NCI-H187 treated with DMSO at 0.1 percent for 48 hours (cell line): ENCODE measurements around the gene CENPVL2.
"Not testable (repeated sequence)": the region's sequence is repeated elsewhere in the genome, so short reads cannot be mapped to it uniquely, and the experiment has no call there.

Experiments used
- DNase-seq: peaks from one replicate; lab custom pipeline; 2025; lab: John Stamatoyannopoulos, UW

Gene CENPVL2

DNA sequence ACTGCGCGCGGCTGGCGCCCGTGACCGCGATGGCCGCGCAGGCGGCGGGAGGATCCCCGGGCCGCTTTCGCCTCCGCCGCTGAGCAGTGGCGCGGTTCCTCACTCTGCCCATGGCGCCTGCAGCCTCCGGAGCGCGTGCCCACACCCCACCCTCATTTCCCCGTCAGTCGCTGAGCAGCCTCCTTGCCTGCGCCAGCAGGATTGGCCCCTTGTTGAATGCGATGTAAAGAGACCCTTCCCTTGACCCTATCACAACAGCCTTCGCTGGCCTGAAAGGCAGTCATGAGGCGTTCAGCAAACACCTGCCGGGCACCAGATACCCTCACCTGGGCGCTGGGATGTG, at the start of gene CENPVL2:
TSS of gene CENPVL2 (minus strand) at position 112 of the 343 bp plus-strand sequence. CDS start at position 112, 0 bp downstream.
- not testable (repeated sequence) for DNase-seq

DNA sequence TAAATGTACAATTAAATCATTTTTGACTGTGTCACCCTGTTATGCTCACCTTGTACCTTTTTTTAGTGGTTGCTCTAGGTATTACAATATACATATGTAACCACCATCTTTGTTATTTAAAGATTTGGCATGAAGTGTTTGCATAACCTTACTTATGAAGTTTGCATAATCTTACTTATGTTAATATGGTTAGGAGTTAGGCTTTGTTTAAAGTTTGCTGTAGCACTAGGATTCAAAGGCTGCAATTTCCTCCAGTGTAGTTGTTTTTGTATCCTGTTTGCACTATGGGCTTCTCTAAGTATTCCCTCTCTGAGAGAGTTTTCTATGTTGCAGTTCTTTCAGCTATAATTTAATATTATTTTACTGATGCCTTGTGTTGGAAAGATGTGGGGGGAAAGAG, 45.6 kb upstream of the CENPVL2 start:
- no peak for DNase-seq

DNA sequence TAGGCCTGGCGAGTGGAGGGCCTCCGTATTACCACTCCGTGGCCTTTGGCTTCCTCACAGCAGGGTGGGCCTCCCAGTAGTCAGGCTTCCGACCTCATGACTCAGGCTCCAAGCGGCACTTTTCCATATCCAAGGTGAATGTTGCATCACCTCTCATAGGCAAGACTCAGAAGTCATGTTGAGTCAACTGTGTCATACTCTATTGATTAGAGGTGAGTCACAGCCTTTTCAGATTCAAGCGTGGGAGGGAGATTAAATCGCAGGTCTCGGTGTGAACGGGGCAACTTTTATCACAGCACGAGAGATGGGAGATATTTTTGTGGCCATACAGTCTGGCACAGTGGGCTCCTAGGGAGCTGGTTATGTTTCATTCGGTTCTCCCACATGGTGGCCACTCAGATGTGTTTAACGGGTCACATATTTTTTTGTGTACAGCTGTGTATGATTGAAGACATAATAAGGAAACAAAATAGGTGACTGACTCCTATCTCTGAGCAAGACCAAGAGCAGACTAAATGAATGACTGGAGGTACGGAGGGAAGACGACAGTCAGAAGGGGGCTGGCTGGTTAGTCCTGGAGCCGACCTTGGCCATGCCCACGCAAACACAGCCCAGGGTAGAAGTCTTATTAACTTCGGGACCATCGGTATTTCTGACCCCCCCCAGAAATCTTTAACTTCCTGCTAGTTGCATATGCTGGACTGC, 30.5 kb upstream of the CENPVL2 start:
- not testable (repeated sequence) for DNase-seq

DNA sequence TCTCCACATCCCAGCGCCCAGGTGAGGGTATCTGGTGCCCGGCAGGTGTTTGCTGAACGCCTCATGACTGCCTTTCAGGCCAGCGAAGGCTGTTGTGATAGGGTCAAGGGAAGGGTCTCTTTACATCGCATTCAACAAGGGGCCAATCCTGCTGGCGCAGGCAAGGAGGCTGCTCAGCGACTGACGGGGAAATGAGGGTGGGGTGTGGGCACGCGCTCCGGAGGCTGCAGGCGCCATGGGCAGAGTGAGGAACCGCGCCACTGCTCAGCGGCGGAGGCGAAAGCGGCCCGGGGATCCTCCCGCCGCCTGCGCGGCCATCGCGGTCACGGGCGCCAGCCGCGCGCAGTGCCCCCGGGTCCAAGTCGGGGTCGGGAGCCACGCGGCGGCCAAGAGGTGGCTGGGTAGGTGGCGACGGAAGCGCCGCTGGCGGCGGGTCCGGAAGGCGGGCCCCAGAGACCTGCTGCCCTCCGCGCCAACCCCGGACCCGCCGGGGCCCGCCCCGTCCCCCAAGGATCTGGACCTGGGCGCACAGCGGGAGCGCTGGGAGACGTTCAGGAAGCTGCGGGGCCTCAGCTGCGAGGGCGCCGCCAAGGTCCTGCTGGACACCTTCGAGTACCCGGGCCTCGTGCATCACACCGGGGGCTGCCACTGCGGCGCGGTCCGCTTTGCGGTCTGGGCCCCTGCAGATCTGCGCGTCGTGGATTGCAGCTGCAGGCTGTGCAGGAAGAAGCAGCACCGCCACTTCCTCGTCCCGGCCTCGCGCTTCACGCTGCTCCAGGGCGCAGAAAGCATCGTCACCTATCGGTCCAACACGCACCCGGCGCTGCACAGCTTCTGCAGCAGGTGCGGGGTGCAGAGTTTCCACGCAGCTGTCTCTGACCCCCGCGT, 27.9 kb upstream of the CENPVL2 start, which contains the start of gene CENPVL1:
TSS of gene CENPVL1 (plus strand) at position 236 of the 888 bp plus-strand sequence. CDS start at position 236, 0 bp downstream.
- not testable (repeated sequence) for DNase-seq

DNA sequence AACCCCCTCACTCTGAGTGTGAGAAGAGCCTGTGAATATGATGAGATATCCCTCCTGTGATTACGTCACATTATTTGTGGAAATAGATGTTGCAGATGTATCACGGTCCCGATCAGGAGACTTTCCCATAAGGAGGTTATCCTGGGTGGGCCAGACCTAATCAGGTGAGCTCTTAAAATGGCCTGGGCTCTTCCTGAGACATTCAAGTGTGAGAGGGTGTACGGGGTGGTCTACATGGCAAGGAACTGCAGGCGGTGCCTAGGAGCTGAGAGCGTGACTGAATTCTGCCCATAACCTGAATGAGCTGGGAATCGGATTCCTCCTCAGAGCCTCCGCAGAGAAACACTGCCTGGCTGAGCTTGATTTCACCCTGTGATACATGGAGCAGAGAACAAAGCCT, 14.8 kb upstream of the CENPVL2 start:
- no peak for DNase-seq

DNA sequence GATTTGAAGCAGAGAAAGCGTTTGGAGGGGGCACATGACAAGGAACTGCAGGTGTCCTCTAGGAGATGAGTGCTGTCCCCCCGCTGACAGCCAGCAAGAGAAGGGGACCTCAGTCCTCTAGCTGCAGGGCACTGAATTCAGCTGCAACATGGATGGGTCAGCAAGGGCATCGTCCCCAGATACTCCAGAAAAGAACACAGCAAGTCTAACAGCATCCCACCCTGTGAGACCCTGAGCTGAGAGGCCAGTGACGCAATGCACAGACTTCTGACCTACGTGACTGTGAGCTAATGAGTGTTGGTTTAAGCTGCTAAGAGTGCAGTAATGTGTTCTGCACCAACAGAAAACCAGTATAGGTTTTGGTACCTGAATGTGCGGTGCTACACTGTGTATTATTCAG, 11.6 kb upstream of the CENPVL2 start:
- DNase-seq: no peak

DNA sequence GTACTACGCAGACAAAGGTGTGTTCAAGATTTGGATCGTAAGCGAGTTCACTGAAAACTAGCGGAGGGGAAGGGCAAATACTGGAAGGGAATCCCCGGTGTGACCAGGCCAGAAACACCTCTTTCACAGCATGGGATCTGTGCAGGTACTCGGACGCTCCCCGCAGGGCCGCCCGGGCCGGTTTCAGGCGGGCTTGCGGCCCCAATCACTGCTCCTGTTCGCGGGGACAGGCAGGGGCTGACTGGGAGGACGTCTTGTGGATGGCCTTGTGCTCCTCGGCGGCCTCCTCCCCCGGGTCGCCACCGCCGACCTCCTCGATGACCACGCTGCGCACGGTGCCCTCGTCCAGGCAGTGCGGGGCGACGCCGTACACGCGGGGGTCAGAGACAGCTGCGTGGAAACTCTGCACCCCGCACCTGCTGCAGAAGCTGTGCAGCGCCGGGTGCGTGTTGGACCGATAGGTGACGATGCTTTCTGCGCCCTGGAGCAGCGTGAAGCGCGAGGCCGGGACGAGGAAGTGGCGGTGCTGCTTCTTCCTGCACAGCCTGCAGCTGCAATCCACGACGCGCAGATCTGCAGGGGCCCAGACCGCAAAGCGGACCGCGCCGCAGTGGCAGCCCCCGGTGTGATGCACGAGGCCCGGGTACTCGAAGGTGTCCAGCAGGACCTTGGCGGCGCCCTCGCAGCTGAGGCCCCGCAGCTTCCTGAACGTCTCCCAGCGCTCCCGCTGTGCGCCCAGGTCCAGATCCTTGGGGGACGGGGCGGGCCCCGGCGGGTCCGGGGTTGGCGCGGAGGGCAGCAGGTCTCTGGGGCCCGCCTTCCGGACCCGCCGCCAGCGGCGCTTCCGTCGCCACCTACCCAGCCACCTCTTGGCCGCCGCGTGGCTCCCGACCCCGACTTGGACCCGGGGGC, 567 bp downstream of the CENPVL2 start:
- DNase-seq: not testable (repeated sequence)

DNA sequence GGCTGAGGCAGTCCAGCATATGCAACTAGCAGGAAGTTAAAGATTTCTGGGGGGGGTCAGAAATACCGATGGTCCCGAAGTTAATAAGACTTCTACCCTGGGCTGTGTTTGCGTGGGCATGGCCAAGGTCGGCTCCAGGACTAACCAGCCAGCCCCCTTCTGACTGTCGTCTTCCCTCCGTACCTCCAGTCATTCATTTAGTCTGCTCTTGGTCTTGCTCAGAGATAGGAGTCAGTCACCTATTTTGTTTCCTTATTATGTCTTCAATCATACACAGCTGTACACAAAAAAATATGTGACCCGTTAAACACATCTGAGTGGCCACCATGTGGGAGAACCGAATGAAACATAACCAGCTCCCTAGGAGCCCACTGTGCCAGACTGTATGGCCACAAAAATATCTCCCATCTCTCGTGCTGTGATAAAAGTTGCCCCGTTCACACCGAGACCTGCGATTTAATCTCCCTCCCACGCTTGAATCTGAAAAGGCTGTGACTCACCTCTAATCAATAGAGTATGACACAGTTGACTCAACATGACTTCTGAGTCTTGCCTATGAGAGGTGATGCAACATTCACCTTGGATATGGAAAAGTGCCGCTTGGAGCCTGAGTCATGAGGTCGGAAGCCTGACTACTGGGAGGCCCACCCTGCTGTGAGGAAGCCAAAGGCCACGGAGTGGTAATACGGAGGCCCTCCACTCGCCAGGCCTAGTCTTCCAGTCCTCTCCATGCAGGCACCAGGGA, 2.8 kb downstream of the CENPVL2 start:
- DNase-seq: not testable (repeated sequence)

DNA sequence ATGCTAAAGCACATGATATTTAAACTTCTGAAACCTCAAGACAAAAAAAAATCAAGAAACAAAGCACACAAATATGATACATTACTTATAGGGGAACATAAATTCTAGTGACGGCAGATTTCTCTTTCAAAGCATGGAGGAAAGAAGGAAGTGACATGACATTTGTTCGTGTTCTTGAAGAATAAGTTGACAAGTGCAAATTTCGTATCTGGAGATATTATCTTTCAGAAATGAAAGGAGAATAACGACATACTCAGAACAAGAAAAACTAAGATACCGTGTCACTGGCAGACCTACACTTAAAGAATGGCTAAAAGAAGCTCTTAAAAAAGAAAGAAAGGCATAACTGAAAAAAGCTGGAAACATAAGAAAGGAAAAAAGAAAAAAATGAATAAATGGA, 16.6 kb downstream of the CENPVL2 start:
- DNase-seq: no peak

DNA sequence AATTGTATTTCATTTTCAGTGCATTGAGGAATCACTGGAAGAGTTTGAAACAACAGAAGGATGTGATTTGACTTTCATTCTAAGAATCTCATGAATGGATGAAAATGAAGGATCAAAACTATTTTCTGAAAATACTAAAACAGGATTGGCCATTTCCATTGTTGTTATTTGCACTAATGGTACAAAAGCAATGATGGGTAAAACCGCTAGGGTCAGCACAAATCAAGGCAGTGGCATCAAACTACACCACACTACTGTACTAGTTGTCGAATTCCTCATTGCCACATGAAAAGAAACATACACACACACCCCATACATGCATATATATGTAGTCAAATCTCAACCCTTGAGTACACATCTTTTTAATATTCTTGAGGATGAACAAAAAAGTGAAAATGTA, 39.3 kb downstream of the CENPVL2 start:
- DNase-seq: no peak

DNA sequence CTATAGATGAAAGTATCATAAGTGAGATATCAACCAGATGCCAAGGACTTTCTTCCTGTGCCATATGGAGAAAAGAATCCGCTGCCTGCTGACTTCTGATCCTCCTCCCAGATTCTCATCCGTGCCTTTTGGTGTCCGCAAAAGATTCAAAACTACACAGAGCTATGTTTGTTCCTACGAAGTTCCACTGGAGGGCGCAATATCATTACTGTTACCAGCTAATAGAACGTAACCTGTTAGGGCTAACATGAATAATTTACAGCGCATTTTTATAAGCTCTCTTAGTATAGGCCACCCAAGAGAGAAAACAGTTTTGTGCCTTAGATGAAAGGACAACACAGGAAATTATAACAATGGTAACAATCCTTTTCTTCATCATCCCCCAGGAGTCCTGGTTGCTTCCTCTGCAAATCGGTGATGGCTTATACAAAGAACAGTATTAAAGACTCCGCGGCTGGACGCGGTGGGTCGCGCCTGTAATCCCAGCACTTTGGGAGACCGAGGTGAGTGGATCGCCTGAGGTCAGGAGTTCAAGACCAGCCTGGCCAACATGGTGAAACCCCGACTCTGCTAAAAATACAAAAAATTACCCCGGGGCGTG, 41.1 kb downstream of the CENPVL2 start:
- no peak for DNase-seq

DNA sequence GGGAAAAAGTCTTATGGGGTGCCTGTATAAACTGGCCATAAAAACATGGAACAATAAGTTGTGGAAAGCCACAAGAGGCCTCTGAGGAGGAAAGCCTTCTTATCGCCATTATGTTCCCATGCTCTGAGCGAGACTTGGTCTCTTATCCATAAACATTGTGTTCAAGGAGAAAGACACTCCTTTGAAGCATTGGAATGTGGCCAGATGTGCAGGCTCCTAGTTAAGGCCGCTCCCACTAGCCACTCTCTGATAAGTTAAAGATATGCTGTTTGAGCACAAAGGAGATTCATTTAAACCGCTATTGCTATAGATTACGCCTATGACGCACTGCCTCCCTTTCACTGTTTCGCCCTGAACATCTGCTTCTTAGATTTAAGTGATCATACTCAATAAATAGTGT, 46.1 kb downstream of the CENPVL2 start:
- not testable (repeated sequence) for DNase-seq
